ENCODE results near the gene BRME1.

BRME1 gene

DNA sequence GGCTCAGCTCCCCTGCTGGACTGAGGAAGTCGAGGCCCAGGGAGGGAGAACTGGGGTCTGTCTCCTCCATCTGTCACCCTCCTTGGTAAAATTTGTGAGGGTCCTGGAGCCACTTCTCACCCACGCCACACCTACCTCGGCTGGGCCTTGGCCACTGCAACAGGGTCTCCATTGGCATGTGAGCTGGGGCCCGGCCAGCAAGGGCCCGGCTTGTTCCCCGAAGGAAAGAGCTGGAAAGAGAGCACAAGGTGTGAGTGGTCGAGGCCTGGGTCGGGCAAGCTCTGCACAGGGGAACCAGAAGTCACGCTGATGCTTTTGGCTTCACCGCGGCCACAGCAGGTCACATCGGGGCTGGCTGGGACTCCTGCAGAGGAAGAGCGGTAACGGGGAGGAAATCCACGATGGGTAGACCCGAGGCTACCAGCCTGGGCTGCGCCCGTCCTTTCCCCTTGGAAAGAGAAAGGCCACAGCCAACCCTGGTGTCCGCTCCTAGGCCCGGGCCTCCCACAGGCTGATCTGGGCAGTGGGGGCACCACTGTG, 20.0 kb downstream of the BRME1 start:
- no peak for DNase-seq

DNA sequence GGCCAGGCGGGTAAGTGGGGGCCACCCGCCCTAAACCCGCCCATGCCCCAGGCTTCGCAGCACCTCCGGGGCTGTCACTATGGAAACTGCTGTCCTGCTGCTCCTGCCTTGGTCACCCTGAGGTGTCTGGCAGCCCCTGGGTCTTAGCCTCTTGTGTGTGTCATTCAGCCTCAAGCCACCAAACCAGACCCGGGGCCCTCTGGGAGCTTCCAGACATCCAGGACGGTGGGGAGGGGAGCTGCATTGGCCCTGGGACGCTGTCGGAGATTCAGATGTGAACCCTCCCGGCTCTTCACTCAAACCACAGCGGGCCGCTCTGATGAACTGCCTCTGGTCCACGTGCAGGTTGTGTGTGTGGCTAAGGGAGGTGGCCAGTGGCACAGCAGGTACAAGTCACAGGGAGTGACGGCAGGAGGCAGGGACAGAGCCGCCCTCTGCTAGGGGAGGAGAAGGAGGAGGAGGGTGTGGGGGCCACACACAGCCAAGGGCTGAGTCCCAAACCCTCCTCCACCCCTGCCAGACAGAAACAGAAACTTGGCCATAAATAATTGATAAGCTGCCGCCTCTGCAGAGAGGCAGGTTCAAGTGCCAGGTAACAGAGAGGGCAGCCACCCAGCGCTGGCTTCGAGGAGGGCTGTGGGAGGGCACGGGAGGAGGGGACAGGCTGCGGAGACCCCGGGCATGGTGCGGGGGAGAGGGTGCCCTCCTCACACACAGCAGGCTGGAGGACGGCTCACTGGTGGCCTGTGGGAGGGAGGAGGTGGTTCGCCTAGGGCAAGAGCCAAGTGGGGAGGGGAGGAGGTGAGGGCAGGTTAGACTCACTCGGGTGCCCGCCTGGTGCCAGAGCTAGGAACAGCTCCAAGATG, 21.0 kb downstream of the BRME1 start:
- DNase-seq, result peak; percentile 55

DNA sequence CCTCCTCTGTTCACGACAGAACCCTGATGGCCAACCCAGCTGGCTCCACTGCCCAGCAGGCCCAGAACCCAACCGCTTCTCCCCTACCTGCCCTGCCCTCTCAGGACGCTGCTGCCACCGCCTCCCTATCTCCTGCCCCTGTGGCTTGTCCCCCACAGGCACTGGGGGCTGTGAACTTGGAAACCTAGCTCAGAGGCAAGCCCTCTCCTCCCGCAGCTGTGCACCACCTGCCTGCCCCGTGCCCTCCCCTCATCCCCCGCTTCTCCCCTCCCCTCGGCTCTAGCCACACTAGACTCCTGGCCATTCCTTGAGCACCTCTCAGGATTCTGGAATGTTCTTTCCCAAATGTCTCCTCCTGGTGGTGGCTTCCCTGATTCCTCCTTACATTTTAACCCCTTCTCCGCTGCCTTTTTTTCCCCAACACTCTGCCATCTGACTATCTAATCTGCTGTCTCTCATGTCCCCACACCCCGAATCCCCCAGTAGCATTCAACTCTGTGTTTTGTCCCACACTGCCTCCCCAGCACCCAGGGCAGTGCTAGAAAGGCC, 22.3 kb downstream of the BRME1 start:
- DNase-seq, result no peak

GRCh38 chr19:13882836-13883235, 23.1 kb downstream of the BRME1 start:
- DNase-seq, result no peak

DNA sequence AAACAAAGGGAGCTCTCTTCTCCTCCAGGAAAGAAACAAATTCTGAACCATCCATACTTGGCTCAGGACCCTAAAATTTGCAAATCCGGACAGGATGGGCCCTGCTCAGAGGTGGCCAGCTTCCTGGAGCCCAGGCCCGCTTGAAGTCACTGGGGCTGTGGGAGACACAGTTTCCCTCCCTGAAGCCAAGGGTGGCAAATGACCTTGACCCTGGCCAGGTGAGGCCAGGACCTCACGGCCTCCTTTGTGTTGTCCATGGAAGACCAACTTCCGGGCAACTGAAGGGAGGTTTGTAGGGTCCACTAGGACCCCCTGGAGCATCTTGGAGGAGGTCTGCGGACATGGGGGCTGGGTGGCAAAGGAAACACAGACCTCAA, 23.5 kb downstream of the BRME1 start:
- DNase-seq, result no peak

GRCh38 chr19:13881692-13882418, 24.1 kb downstream of the BRME1 start:
- no peak for DNase-seq

- DNase-seq, result no peak
Observed at GRCh38 chr19:13881251-13881691, 24.6 kb downstream of the BRME1 start.

DNA sequence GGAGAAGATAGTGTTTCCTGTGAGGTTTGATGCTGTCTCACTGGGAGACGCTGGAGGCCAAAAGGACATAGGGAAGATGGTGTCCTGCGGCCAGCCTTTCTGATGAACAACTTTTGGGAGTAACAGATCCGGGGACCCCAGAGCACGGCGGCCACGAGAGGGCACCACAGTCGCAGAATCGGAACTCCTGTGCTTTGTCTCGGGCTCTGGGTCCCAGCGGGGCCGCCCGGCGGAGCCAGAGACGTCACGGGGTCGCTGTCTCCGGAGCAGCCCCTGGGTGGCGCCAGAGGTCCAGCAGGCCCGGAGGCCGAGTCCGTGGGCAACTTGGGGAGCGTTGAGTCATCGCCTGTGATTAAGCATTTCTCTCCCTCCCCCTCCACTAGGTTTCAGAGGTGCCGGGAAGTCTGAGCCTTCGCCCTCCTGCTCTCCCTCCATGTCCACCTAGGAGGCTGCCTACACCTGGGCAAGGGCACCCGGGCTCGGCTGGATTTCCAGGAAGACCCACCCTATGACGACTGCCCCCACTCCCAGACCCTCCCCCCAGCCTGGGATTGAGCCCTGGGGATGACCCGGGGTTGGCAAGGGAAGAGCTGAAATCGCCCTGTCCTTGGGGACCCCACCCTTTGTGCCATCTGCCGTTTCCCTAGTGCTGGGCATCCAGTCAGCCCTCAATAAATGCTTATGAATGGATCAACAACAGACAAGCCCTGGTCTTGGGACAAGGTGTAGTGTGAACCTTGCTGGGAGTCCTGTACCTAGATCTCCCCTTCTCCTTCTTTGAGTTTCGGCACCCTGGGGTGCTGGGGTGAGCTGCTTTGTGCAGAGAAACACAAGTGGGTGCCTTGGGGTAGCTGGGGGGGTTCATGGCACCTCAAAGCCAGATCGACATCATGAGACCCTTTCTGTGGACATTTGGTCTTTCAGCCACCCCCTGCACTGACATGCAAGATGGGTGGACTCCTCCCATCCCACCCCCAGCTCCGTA, 25.6 kb downstream of the BRME1 start:
- DNase-seq, result peak; percentile 93

- no peak for DNase-seq
Observed at GRCh38 chr19:13877303-13877702, 28.6 kb downstream of the BRME1 start.

- DNase-seq, result no peak
Observed at GRCh38 chr19:13876834-13877233, 29.1 kb downstream of the BRME1 start, which contains the start of gene NANOS3. TSS of gene NANOS3 (plus strand) at chr19:13877134. CDS start at chr19:13877249, 115 bp downstream.

- DNase-seq, result no peak
Observed at GRCh38 chr19:13875824-13876223, 30.1 kb downstream of the BRME1 start.

DNA sequence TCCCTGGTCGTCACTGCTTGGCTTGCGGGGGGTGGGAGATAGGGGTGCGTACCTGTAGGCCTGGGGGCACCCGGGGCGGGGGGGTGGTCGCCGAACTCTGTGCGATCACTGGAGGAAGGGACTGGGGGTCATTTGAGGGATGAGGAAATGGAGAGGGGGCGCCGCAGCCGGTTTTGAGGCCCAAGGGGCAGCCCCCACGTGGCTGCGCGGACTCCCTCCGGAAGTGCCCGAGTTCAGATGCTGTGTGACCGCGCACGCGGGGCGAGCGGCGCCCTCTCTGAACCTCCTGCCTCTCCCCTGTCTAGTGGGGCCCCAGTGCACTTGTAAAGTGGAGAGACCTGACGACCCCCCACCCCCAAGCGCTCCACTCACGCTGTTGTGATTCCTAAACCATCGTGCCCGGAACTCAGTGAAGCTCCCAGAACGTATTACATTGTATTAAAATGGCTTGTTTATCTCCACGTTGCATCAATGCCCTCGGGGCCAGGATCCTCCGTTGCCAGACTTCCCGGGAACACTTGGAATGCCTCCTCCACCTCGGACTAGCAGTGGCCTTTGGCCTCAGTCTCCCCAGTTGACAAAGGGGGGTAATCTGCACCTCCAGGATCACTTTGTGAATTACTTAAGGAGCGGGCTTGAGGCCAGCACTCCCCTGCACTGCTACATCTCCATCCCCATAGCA, 31.9 kb downstream of the BRME1 start:
- DNase-seq, result no peak

- DNase-seq, result peak; percentile 40
Observed at GRCh38 chr19:13872695-13873389, 33.1 kb downstream of the BRME1 start.

- DNase-seq, result no peak
Observed at GRCh38 chr19:13872339-13872694, 33.6 kb downstream of the BRME1 start.

DNA sequence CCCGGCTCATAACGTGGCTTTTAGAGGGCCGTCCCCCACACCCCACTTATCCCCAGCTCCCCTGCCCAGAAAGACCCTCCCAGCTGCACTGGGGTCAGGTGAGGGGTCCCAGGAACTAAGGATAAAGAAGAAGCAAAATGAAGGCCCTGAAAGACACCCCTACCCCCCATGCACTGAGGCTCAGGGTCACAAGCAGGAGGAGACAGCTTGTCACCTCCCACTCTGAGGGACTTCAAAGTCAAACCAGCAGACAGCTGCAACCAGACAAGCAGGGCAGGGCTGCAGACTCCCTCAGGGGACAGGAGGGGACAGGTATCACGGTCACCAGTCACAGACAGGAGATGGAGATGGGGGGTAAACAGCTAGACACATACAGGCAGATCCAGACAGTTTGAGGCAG, 35.0 kb downstream of the BRME1 start:
- no peak for DNase-seq

DNA sequence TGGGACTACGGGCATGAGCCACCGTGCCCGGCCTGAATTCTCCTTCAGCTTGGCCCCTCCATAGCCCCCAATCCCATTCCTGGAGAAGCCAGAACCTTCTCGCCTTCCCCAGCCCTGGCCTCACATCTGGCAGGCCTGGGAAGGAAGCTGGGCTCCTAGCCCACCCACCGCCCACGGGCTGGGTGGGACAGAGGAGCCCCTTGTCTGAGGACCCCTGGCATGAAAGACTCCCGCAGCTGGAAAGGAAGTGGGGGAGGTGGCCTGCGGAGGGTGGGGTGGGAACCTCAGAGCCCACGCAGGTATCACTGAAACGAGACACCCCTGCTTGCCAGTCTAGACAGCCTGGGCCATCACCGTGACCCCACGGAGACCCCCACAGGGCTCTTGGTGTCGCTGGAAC, 36.6 kb downstream of the BRME1 start:
- no peak for DNase-seq

GRCh38 chr19:13868663-13869062, 37.3 kb downstream of the BRME1 start:
- DNase-seq, result no peak

GRCh38 chr19:13866463-13867046, 39.4 kb downstream of the BRME1 start:
- DNase-seq, result no peak

- peak; percentile 42 for DNase-seq
Observed at GRCh38 chr19:13865571-13866462, 40.1 kb downstream of the BRME1 start.

Measured in NCI-H1105 (cell line).